ENCODE results near the gene CDRT15.

Gene CDRT15

DNA sequence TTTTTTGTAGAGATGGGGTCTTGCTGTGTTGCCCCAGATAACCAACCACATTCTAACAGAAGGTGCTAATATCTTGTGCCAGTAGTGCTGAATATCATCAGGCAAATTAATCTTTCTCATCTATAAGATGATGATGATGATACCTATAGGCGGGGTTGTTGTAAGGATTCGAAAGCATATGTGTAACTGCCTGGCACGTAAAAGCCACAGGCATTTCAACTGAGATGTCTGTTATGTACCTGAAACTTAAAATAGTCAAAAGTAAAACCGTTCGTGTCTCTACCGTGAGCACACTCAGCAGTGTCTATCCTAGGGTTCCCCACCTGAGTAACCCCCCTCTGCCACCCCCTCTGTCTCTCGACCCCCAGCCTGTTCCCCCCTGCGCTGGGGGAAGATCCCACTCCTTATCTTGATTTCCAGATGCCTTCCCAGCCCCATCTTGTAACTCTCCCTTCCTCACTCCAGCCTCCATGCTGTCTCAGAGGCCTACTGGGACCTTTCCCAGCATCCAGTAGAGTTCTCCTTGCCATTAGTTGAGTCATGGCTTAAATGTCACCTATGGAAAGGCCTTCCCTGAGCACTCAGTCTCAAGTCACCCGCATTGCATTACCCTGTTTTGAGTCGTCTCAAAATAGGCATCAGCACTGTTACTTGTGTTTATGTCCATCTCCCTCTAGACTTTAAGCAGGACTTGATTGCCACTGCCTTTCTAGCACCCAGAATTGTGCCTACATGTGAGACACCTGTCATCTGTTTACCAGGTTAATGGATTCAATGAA, 34.1 kb downstream of the CDRT15 start:
- TF ChIP-seq CTCF (IDR thresholded peaks at IDR 0.05; ENCODE audit: control insufficient read depth, extremely low read depth, insufficient read depth) = no peak
- DNase-seq (ENCODE audit: low read depth) = no peak
- no peak overlapping the region for H3K4me3 ChIP-seq (ENCODE audit: low read depth, low read length)

DNA sequence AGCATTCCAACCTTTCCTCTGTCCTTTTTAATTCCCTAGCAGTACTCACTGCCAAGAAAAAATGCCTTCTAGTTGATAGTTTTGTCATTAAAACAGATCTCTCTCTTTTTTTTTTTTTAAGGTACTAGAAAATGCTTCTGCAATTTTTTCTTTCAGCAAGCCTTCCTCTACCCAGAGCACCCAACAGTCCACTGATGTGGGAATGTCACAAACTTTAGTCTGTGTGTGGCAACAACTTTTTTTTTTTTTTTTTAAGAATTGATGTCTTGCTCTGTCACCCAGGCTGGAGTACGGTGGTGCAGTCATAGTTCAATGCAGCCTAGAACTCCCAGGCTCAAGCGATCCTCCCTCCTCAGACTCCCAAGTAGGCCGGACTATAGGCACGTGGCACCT, 34.7 kb downstream of the CDRT15 start:
- no peak for DNase-seq (ENCODE audit: low read depth)
- TF ChIP-seq CTCF (IDR thresholded peaks at IDR 0.05; ENCODE audit: control insufficient read depth, extremely low read depth, insufficient read depth) = no peak
- no peak overlapping the region for H3K4me3 ChIP-seq (ENCODE audit: low read depth, low read length)

- no peak for TF ChIP-seq CTCF (IDR thresholded peaks at IDR 0.05; ENCODE audit: control insufficient read depth, extremely low read depth, insufficient read depth)
- H3K4me3 ChIP-seq (ENCODE audit: low read depth, low read length) = no peak overlapping the region
- DNase-seq (ENCODE audit: low read depth) = no peak
These were observed 35.4 kb downstream of the CDRT15 start for GRCh38 chr17:14201021-14201987.

GRCh38 chr17:14200354-14200753, 36.3 kb downstream of the CDRT15 start:
- TF ChIP-seq CTCF (IDR thresholded peaks at IDR 0.05; ENCODE audit: control insufficient read depth, extremely low read depth, insufficient read depth) = no peak
- no peak for DNase-seq (ENCODE audit: low read depth)
- no peak overlapping the region for H3K4me3 ChIP-seq (ENCODE audit: low read depth, low read length)

DNA sequence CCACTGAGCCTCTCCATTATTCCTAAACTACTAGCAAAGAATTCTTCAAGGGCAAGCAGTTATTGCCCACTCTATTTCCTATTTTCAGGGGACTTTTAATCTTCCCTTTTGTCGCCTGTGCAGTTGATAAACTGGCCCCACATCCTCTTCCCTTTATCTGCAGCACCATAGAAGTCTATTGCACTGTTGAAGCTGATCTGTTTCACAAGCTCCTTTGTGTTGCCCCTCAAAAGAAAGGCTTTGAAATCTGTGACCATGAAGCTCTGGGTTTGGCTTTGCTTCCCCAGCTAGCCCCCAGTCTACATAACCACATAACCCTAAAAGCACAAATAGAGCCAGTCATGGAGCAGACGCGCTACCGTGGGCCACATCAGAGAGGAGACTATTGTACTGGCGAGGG, 37.1 kb downstream of the CDRT15 start:
- no peak for DNase-seq (ENCODE audit: low read depth)
- no peak overlapping the region for H3K4me3 ChIP-seq (ENCODE audit: low read depth, low read length)
- TF ChIP-seq CTCF (IDR thresholded peaks at IDR 0.05; ENCODE audit: control insufficient read depth, extremely low read depth, insufficient read depth) = no peak

GRCh38 chr17:14198575-14198974, 38.1 kb downstream of the CDRT15 start:
- DNase-seq (ENCODE audit: low read depth) = no peak
- no peak overlapping the region for H3K4me3 ChIP-seq (ENCODE audit: low read depth, low read length)
- no peak for TF ChIP-seq CTCF (IDR thresholded peaks at IDR 0.05; ENCODE audit: control insufficient read depth, extremely low read depth, insufficient read depth)

All from LNCaP clone FGC (cell line).